IPS DF 6.9 (cell line): ENCODE results near the gene FBXO45.
A peak's percentile ranks its signal among the peaks of the same experiment; 100 is the strongest.
"Not testable (repeated sequence)": the region's sequence is repeated elsewhere in the genome, so short reads cannot be mapped to it uniquely, and the experiment has no call there.

Experiments
- DNase-seq: peaks from one replicate; pipeline ENCODE4 v3.0.0-alpha.2; 2013; ENCODE audit warnings: low read depth, low spot score
- H3K27ac ChIP-seq: one replicate; pipeline ENCODE4 v1.5.1; 2013; ENCODE audit warnings: low read length, control low read depth
- H3K27me3 ChIP-seq: 2 replicates; pipeline ENCODE4 v1.6.1; 2013; ENCODE audit warnings: mild to moderate bottlenecking, low read length; ENCODE audit not compliant: control insufficient read depth, insufficient read depth
- H3K36me3 ChIP-seq: 2 replicates; pipeline ENCODE4 v1.6.1; 2013; ENCODE audit warnings: low read length; ENCODE audit not compliant: control insufficient read depth, insufficient read depth
- H3K4me1 ChIP-seq: 2 replicates; pipeline ENCODE4 v1.6.1; 2013; ENCODE audit warnings: low read length; ENCODE audit not compliant: control insufficient read depth, insufficient read depth
- H3K4me3 ChIP-seq: 2 replicates; pipeline ENCODE4 v1.5.1; 2013; ENCODE audit warnings: mild to moderate bottlenecking, low read length
- H3K9me3 ChIP-seq: 2 replicates; pipeline ENCODE4 v1.6.1; 2013; ENCODE audit warnings: low read length, inconsistent platforms; ENCODE audit not compliant: control insufficient read depth, insufficient read depth
- WGBS: extraction: QIAGEN DNeasy Blood & Tissue Kit; methylation state at CpG from one replicate; pipeline ENCODE4 v1.1.7; 2013; ENCODE audit warnings: mixed read lengths, missing lambda C conversion rate; ENCODE audit not compliant: insufficient read length, insufficient coverage; 5-methylcytosine and 5-hydroxymethylcytosine counted together

FBXO45 gene

GRCh38 chr3:196629228-196629627, 60.8 kb downstream of the FBXO45 start:
- no peak for DNase-seq
- Histone ChIP-seq H3K4me1 (peaks cover 7% of the 10 kb centered on the region), H3K9me3 (no peaks in the 10 kb centered on the region), H3K27ac (no peak overlapping the region), H3K36me3 (no peaks in the 10 kb centered on the region), H3K27me3 (no peaks in the 10 kb centered on the region), H3K4me3 (no peak overlapping the region)
- WGBS: no CpG with 5 or more reads among the region's 2 CpGs

GRCh38 chr3:196631682-196632045, 63.2 kb downstream of the FBXO45 start:
- no peaks in the 10 kb centered on the region for H3K27me3 ChIP-seq
- DNase-seq: no peak
- peak overlapping the region; percentile 8 for H3K27ac ChIP-seq
- no CpG with 5 or more reads among the region's 5 CpGs for WGBS
- H3K36me3 ChIP-seq: no peaks in the 10 kb centered on the region
- no peaks in the 10 kb centered on the region for H3K9me3 ChIP-seq
- H3K4me3 ChIP-seq: peak overlapping the region; percentile 24; the same call in 1 of the 2 replicates
- peaks cover 7% of the 10 kb centered on the region for H3K4me1 ChIP-seq

- no peak for DNase-seq
- peak overlapping the region; percentile 8 for H3K27ac ChIP-seq
- no peaks in the 10 kb centered on the region for H3K9me3 ChIP-seq
- H3K4me3 ChIP-seq: peak overlapping the region; percentile 24; the same call in 1 of the 2 replicates
- no peaks in the 10 kb centered on the region for H3K36me3 ChIP-seq
- H3K27me3 ChIP-seq: no peaks in the 10 kb centered on the region
- H3K4me1 ChIP-seq: peaks cover 7% of the 10 kb centered on the region
- WGBS: no CpG with 5 or more reads among the region's 43 CpGs
Measured at GRCh38 chr3:196632046-196632751, 63.7 kb downstream of the FBXO45 start.

DNA sequence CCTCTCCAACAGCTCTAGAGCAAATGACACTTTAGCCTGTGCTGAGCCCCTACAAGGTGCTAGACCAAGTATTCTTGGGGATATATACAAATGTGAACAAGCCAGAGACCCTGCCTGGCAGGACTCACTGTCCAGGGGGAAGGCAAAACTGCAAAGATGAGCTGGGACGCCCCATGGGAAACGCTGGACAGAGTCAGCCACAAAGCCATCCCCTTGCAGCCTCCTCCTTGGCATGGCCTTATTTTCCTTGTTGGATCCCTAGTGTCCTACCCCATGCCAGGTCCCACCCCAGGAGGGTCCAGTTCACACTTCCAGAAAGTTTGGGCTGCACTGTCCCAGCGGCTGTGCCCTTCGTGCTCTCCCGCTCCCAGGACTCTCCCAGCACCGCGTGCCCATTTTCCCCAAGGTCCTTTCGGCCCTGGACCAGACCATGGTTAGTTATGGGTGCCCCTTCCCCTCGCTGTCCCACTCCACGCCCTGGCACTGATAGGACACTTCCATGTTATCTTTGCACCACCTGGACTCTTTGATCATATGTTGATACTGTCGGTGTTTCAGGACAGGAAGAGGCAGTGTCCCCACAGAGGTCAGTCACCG, 65.2 kb downstream of the FBXO45 start:
- no CpG with 5 or more reads among the region's 12 CpGs for WGBS
- H3K4me3 ChIP-seq: no peak overlapping the region
- no peak for DNase-seq
- no peaks in the 10 kb centered on the region; the same call in 1 of the 2 replicates for H3K27me3 ChIP-seq
- no peak overlapping the region for H3K27ac ChIP-seq
- no peaks in the 10 kb centered on the region for H3K36me3 ChIP-seq
- H3K9me3 ChIP-seq: no peaks in the 10 kb centered on the region
- H3K4me1 ChIP-seq: peaks cover 5% of the 10 kb centered on the region

DNA sequence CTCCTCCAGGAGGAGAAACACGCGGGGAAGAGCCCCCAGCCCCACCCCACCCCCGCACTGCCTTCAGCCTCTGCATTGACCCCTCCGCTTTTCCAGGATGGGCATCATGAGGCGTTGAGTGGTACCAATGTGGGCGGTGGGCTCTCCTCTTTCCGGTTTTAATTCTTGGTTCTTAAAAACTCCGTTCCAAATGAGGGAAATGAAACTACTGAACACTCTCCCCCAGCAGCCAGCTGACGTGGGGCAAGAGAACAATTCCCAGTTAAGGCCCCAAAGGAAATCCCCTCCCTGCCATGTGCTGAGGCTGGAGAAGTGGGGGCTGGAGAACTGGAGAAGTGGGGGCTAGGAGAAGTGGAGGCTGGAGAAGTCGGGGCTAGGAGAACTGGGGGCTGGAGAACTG, 65.8 kb downstream of the FBXO45 start:
- Histone ChIP-seq H3K9me3 (no peaks in the 10 kb centered on the region), H3K27ac (no peak overlapping the region), H3K4me1 (peaks cover 6% of the 10 kb centered on the region), H3K27me3 (no peaks in the 10 kb centered on the region; the same call in 1 of the 2 replicates), H3K36me3 (no peaks in the 10 kb centered on the region), H3K4me3 (no peak overlapping the region)
- WGBS: no CpG with 5 or more reads among the region's 10 CpGs
- no peak for DNase-seq

DNA sequence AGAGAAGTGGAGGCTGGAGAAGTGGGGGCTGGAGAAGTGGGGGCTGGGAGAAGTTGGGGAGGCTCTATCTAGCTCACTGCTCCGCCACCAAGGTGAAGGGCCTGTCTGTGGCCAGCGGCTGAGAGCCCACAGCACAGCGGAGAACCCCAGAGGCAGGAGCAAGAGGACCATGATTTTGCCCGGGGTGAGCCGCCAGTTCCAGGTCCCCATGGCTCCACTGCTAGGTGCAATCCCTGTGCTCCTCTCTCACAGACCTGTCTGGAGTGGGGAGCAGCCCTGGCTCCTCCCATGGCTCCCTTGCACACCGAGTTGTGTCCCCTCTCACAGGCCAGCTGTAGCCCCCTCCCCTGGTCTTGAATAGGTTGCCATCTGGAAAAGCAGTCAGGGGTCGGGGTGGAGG, 66.4 kb downstream of the FBXO45 start:
- Histone ChIP-seq H3K4me3 (no peak overlapping the region), H3K9me3 (no peaks in the 10 kb centered on the region), H3K27me3 (no peaks in the 10 kb centered on the region; the same call in 1 of the 2 replicates), H3K4me1 (peaks cover 7% of the 10 kb centered on the region), H3K36me3 (no peaks in the 10 kb centered on the region), H3K27ac (no peak overlapping the region)
- no CpG with 5 or more reads among the region's 7 CpGs for WGBS
- no peak for DNase-seq

DNA sequence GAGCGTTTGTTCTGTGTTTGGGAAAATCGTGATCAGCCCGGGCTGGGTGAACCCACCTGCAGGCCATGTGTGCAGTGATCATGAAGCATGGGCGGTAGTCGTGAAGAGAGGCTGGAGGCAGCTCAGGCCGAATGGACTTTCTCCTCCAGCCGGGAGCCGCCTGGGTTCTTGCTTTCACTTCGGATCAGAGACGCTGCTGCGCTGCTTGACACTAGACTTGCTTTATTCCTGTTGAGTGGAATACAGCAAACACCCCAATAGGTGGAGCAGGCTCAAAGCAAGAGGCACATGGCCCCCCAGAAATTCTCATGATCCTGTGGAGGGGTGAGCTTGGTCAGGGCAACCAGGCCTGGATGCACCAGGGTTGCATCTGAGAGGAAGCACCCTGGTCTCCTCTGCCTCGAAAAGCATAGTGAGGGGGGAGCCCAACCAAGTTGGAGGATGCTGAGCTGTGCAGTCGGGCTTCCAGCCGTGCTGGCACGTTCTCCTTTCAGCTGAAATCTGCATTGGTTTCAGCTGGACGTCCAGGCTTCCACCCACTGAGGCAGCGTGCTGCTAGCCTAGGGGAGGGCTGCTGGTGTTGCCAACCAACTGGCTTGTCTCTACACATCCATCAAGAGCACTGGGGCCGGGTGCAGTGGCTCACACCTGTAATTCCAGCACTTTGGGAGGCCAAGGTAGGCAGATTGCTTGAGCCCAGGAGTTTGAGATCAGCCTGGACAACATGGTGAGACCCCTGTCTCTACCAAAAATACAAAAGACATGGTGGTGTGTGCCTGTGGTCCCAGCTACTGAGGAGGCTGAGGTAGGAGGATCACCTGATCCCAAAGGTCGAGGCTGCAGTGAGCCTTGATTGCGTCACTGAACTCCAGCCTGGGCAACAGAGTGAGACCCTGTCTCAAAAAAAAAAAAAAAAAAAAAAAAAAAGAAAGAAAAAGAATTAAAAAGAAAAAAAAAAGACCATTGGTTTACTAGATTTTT, 68.2 kb downstream of the FBXO45 start:
- DNase-seq: no peak
- Histone ChIP-seq H3K9me3 (no peaks in the 10 kb centered on the region), H3K4me3 (no peak overlapping the region), H3K36me3 (no peaks in the 10 kb centered on the region), H3K27ac (no peak overlapping the region), H3K27me3 (no peaks in the 10 kb centered on the region; the same call in 1 of the 2 replicates), H3K4me1 (peaks cover 7% of the 10 kb centered on the region)
- WGBS: no CpG with 5 or more reads among the region's 20 CpGs

- DNase-seq, H3K4me1 ChIP-seq, H3K9me3 ChIP-seq, H3K27ac ChIP-seq, H3K4me3 ChIP-seq, H3K36me3 ChIP-seq, H3K27me3 ChIP-seq: not testable (repeated sequence)
- WGBS: no CpG with 5 or more reads among the region's 4 CpGs
Measured at GRCh38 chr3:196637941-196638340, 69.5 kb downstream of the FBXO45 start.
